GM13977 (cell line): ENCODE measurements around the gene CCDC102B.

Experiments used
- DNase-seq: peaks from one replicate; pipeline ENCODE4 v3.0.0; 2012; ENCODE audit warnings: low spot score
- in situ Hi-C: fragments of 300-500 bp; cut with MboI; formaldehyde crosslinking; loops from one replicate; pipeline ENCODE4 v1.12.0; 2022; ENCODE audit warnings: low sequenced_read_pairs, low pct_unique_long_range_greater_than_20kb, mixed read lengths, inconsistent platforms; ENCODE audit not compliant: unreplicated experiment
- TF ChIP-seq, protein P1 (sequence below): IDR thresholded peaks from 2 replicates; pipeline ENCODE4 v1.5.1; 2012; ENCODE audit warnings: mild to moderate bottlenecking, control low read depth; ENCODE audit not compliant: insufficient read depth; ENCODE audit errors: extremely low read depth, missing control alignments

The CCDC102B gene

GRCh38 chr18:68791801-68792200 lies 6.1 kb upstream of the CCDC102B start:
- TF ChIP-seq, protein P1, sequence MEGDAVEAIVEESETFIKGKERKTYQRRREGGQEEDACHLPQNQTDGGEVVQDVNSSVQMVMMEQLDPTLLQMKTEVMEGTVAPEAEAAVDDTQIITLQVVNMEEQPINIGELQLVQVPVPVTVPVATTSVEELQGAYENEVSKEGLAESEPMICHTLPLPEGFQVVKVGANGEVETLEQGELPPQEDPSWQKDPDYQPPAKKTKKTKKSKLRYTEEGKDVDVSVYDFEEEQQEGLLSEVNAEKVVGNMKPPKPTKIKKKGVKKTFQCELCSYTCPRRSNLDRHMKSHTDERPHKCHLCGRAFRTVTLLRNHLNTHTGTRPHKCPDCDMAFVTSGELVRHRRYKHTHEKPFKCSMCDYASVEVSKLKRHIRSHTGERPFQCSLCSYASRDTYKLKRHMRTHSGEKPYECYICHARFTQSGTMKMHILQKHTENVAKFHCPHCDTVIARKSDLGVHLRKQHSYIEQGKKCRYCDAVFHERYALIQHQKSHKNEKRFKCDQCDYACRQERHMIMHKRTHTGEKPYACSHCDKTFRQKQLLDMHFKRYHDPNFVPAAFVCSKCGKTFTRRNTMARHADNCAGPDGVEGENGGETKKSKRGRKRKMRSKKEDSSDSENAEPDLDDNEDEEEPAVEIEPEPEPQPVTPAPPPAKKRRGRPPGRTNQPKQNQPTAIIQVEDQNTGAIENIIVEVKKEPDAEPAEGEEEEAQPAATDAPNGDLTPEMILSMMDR, result no peak
- in situ Hi-C loops, result no loop called here
- no peak for DNase-seq

DNA sequence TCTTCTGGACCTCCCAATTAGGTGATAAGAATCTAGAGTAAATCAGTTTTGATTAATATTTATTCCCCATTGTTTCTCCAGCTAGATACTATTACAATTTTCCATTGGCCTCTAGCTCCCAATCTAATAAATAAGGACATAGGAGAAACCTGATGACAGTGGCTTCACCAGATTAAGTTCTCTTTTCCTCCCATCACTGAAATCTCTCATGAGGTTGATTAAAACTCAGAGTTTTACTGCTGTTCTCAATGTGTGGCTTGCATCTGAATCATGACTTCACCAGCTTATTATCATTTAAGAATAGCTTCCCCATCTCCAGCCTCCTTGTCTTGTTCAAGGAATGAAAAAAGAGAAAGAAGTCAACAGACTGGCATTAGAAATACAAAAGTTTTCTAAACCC lies 3.9 kb upstream of the CCDC102B start:
- TF ChIP-seq, protein P1, result no peak
- in situ Hi-C loops, result no loop called here

GRCh38 chr18:68796936-68797690 lies 767 bp upstream of the CCDC102B start:
- no peak for DNase-seq
- in situ Hi-C loops, result no loop called here
- TF ChIP-seq, protein P1, result no peak

More for the DNA sequence above, 3.9 kb upstream of the CCDC102B start:
- DNase-seq, result no peak

- DNase-seq, result no peak
- in situ Hi-C loops, result no loop called here
- TF ChIP-seq, protein P1, result no peak
These were observed 2.2 kb downstream of the CCDC102B start for GRCh38 chr18:68800075-68800474.

DNA sequence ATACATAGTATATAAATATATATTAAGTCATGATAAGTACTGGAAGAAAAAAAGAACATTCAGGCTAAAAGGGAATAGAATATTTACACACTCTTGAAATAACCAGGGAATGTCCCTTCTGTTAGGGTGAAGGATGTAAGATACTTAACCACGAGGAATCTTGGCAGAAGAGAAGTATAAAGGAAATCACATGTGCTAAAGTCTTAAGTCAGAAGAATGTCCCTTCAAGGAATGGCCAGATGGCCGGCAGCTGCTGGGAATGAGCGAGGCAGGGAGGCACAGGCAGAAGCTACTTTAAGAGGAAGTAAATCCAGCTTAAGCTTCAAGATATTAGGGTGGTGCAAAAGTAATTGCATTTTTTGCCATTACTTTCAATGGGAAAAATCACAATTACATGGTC lies 5.5 kb downstream of the CCDC102B start:
- no peak for DNase-seq
- in situ Hi-C loops, result no loop called here
- TF ChIP-seq, protein P1, result no peak

- TF ChIP-seq, protein P1, result no peak
- in situ Hi-C loops, result no loop called here
- no peak for DNase-seq
These were observed 19.7 kb downstream of the CCDC102B start for GRCh38 chr18:68817584-68817983.

DNA sequence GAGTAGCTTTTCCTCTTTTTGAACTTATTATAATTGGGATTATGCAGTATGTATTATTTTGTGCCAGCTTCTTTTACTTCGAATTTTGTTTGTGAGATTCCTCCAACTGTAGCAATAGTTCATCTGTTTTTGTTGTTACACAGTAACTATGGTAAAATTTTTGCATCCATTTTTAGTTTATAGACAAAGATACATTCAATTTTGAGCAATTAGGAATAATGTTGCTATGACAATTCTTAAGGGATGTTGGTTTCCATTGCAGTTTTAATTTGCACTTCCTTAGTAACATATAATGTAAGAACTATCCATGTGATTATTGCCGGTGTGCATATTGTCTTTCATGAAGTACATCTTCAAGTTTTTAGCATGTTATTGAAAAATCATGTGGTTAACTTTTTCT lies 20.7 kb downstream of the CCDC102B start:
- TF ChIP-seq, protein P1, result no peak

More for the DNA sequence above, 20.7 kb downstream of the CCDC102B start:
- in situ Hi-C loops, result no loop called here
- DNase-seq, result no peak
